NCI-H2227 treated with DMSO at 0.1 percent for 48 hours (cell line): Measurements from ENCODE around the gene NPHP1.
"Not testable (repeated sequence)": the region's sequence is repeated elsewhere in the genome, so short reads cannot be mapped to it uniquely, and the experiment has no call there.

Experiments used
- DNase-seq: peaks from one replicate; lab custom pipeline; 2025; lab: John Stamatoyannopoulos, UW

Gene NPHP1

GRCh38 chr2:110126906-110127305 lies 77.9 kb downstream of the NPHP1 start:
- no peak for DNase-seq

- DNase-seq, result no peak
Observed at GRCh38 chr2:110126086-110126773, 78.6 kb downstream of the NPHP1 start.

DNA sequence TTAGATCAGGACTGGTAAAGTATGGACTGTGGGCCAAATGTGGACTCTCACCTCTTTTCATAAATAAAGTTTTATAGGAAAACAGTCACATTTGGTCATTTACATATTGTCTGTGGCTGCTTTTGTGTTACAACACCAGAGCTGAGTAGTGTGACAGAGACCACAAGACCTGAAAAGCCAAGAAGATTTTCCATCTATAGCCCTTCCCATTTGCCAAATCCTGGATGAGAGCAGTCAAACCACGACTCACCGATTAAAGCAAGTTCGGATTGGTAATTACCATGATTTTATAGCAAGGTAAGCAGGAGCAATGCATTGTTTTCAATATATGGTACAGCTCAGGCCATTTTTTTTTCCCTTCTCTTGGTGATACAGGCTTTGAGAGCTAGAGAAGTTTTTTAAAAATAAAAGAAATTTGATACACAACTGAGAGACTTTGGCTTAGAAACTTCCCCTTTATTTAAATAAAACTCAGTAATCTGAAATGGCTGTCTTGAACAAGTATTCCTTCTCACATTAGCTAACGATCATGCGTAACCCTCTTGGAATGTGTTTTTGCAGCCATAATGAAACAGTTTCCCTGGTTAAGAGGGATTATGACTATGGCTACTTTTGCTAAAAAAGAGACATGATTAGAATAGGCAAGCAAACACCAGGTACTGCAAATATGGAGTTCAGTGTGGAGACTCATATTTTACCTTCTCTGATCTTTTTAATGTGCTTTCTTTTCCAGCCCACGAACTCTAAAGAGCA lies 79.7 kb downstream of the NPHP1 start:
- DNase-seq, result no peak

DNA sequence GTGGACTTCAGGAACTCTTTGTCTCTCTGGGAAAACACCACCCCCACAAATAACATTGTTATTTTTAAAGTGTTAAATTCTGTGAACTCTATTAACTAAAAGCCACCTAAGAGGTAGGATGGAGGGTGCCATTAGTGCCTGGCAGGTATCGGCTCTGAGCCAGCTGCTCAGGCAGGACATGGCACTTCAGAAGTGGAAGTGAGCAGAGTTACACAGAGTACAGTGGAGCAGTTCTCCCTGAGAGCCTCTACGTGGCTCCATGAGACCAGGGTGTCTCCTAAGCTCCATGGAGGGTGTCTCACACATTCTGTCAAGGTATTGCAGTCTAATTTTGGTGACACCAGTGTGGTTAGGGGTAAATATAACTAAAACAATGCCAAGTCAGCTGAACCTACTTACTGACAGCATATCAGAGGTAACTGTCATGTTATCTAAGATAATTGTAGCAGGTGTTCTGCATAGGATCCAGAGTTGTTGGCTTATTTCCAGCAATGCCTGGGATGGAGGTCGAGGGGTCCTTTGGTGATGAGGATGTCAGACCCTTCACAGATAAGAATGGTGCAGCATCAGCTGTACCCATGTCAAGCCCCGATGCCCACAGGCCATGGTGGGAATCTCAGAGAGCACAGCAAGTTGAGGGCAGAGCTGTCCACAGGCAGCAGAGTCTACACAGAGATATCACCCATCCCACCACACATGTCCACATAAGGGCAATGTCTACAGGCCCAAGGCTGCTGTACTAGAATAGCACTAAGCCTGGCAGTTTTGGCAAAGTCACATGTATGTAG lies 80.6 kb downstream of the NPHP1 start:
- DNase-seq, result no peak

GRCh38 chr2:110121592-110121991 lies 83.2 kb downstream of the NPHP1 start:
- DNase-seq, result no peak

GRCh38 chr2:110121052-110121334 lies 83.8 kb downstream of the NPHP1 start:
- no peak for DNase-seq

DNA sequence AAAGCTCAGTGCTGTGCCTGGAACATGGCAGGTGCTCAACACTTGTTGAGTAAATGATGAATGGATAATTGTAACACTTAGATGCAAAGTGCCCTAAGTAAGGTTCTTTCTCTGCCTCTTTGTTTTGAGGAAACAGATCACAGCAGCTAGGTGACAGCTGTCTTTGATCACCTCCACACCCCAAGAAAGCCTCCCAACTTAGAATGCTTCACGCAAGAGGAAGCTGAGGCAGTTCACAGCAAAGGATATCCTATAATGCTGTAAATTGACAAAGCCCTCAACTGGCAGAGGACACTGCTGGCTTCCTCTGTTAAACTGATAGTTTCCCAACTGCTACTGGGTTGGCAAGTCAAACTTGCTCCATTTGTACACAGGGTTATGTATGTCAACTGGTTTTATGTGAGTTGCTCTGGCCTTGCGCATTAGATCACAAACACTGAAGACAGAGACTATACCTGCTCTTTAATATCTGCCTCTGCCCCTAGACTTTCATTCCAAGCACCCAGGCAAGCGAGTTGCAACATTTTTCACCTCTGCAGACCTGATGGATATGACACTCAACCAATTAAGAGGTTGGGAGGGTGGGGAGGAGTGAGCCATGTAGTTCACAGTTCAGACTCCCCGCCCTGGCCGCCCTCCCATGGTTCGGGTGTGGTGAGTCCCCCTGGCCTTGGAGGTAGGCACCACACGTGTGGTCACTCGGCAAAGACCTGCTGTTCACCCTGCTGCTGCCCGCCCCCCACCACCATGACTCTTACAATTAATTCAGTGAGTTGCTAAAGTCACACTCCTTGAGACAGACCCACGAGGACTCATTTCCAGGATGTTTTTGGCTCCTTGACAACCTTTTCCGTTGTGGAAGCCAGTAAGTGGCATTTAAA lies 84.4 kb downstream of the NPHP1 start:
- DNase-seq, result no peak

GRCh38 chr2:110116033-110116710 lies 88.6 kb downstream of the NPHP1 start:
- DNase-seq, result no peak

- DNase-seq, result peak; percentile 12
Observed at GRCh38 chr2:110115291-110116032, 89.4 kb downstream of the NPHP1 start, which contains the start of gene MALL. MALL (minus strand) TSS chr2:110115822; CDS start chr2:110115792, 30 bp downstream.

DNA sequence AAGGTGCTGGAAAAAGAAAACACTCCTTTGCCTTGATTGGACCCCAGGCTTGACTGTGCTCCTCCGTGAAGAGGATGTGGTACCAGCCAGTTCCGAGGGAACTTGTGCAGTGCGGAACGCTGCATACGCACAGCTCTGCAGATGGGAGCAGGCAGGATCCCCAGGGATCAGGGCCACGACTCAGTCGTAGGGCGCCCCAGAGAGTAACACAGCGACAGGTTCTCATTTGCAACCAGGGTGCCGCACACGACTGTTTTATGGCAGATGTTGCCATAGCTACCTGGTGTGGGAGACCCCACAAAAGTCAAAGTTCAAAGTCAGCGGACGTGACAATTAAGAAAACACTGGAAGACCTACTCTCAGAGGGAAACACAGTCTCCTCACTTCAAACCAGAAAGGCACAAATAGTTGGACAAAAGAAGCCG lies 90.0 kb downstream of the NPHP1 start:
- no peak for DNase-seq

DNA sequence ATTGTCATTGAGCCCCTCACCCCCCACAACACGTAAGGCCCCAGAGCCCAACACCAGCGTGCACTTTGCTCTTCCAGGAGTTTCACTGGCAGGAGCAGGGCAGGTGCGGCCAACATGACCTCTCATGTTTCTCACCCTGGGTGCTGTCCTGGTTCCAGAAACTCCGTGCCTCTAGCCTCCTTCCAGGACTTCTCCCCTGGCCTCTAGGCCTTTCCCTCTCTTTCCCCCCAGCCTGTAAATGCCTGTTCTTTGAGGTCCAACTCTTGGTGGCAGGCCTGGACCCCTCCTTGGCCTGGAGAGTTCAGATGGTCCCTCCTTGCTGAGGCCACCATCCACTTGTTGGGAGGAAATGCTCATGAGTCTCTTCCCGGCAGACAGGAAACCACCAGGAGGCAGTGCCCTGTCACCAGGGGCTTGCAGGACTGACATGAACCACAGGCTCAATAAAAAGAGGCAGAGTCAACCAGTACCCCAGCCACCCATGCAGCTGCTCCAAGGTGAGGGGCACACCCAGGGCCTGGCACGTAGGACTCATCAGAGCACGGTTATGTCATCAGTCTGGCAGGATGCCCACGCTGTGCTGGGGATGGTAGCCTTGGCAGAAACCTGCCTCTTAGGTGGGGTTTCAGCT lies 90.7 kb downstream of the NPHP1 start:
- DNase-seq, result no peak

GRCh38 chr2:110108291-110108690 lies 96.5 kb downstream of the NPHP1 start:
- DNase-seq, result not testable (repeated sequence)

GRCh38 chr2:110107092-110108079 lies 97.4 kb downstream of the NPHP1 start:
- DNase-seq, result no peak

DNA sequence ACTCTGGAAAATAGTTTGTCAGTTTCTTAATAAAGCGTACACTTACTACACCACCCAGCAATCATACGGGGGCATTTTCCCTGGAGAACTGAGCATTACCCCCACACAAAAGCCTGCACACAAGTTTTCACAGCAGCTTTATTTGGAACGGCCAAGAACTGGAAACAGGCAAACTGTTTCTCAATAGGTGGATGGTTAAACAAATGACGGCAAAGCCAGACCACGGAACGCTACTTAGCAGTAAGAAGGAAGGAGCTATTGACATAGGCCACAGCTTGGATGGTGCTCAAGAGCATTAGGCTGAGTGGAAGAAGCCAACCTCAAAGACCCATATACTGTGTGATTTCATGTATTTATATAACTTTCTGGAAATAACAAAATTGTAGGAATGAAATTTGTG lies 98.2 kb downstream of the NPHP1 start:
- no peak for DNase-seq

DNA sequence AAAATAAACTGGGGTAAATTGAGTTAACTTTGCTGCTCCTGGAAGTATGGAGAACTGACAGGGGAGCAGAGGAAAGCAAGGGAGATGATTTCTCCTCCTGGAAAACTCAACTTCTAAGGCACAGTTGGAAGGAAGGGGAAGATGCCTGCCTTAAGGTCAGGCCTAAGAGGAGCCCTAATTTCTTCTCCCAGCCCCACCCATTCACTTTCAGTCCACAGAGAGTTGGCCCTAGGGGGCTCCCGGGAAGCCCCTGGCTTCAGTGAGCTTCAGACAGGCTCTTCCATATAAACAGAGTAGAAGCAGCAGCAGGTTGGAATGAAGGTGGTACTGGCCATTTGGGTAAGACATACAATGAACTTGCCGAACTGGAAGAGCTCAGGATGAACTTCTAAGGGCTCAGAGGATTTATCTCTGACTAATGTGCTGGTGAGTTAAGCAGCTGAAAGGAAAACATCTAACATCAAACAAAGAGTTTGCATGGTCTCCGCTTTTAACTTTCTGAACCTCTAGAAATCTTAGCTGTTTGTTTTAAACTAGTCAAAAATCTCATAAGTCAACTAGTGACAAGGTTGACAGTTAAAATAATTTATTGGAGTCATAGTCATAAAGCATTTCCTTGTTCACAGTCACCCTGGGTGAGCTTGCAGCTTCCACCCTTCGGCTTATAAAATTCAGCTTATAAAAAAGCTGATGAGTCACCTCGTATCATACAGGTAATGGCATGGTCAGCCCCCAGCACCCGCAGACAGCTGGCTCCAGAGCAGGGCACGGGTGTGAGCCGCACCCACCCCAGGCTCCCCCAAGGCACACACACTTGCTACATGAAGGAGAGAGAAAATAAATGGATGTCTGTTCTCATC lies 99.0 kb downstream of the NPHP1 start:
- DNase-seq, result no peak

DNA sequence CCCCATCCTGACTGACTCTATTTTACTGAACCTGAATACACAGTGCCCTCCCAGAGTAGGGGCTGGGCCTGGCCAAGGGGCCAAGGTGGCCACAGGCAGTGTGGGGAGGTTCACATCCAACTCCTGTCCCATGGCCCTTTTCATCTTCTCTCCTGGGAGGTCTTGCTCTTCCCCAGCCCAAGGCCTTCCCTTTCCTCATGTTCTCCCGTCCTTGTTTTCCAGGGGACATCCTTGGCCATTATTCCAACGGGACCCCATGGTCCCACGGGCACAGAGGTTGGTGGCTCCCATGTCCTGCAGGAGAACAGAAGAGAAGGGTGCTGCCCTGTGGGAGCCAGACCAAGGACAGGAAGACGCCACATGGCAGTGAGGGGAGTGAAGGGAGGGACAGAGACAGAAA lies 99.6 kb downstream of the NPHP1 start:
- DNase-seq, result no peak

DNA sequence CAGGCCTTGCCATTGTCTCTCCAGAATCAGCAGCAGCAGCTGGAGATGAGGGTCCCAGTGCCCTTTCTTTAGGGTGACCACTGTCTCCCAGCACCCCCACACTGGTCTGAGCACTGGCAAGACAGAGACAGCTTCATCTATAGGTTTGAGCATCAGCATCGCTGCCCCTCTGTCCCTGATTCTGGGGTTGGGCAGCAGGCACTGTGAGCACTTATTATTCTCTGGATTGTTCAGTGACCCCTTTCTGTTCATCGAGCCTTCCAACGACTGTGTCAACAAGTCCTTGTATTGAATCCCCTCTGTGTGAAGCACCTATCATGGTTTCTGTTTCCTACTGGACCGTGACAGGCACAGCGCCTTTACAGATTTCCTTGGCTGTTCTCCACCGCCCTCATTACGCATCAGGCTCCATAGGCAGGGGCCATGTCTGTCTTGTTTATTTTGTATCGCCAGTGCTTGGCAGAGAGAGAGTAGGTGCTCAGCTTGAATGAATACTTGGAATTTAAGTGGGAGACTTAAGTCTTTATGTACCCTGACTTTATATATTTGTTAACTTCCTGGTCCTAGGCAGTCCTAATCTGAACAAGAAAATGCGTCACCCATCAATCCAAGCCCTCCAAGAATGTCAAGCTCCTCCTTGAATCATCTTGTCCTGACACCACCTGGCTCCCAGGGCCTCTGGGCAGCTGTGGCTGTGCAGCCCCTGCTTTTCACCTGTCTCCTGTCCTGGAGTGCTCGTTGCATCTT lies 100.6 kb downstream of the NPHP1 start:
- no peak for DNase-seq
